Psoas muscle (tissue), 8 donors: ENCODE measurements around the gene ARHGAP9. TPM values are rescaled to one million over a fixed set of nuclear protein-coding genes. Genes with fewer than 3 reads are reported as not detected.
"Not testable (repeated sequence)": the region's sequence is repeated elsewhere in the genome, so short reads cannot be mapped to it uniquely, and the experiment has no call there.

ENCODE experiments used
- ATAC-seq, 4 donors: fragments of 200-7000 bp; cut with Tn5 transposase; one replicate each; pipeline ENCODE4 v1.9.1; 2020; ENCODE audit warnings: moderate library complexity in 3 of 4, mild to moderate bottlenecking in 2 of 4
- DNase-seq, 2 donors: peaks; one replicate each; pipeline ENCODE4 v3.0.0-alpha.2; 2020
- H3K27ac ChIP-seq: fragments of 200-600 bp; one replicate; pipeline ENCODE4 v1.8.0; 2022
- H3K27me3 ChIP-seq, 3 donors: fragments of 200-600 bp in 1 of 3; one replicate each; pipeline versions ENCODE4 v1.6.1 to v1.8.0; 2013 to 2022; ENCODE audit warnings: low read length in 2 of 3, mild to moderate bottlenecking in 2 of 3, moderate library complexity in 1 of 3; ENCODE audit not compliant: insufficient read depth in 3 of 3
- H3K36me3 ChIP-seq, 2 donors: fragments of 200-600 bp in 1 of 2; one replicate each; pipeline versions ENCODE4 v1.6.1 to v1.8.0; 2013 to 2022; ENCODE audit warnings: low read depth in 1 of 2, mild to moderate bottlenecking in 1 of 2, moderate library complexity in 1 of 2; ENCODE audit not compliant: insufficient read depth in 1 of 2
- H3K4me1 ChIP-seq: fragments of 200-600 bp; one replicate; pipeline ENCODE4 v1.8.0; 2022
- H3K4me3 ChIP-seq: fragments of 200-600 bp; one replicate; pipeline ENCODE4 v1.8.0; 2022; ENCODE audit warnings: mild to moderate bottlenecking
- H3K9me3 ChIP-seq: fragments of 200-600 bp; one replicate; pipeline ENCODE4 v1.8.0; 2022
- whole genome bisulfite sequencing, 3 donors: extraction: QIAGEN DNeasy Blood & Tissue Kit; methylation state at CpG; one replicate each; pipeline versions ENCODE4 v1.1.6 to v1.1.7; 2013; 5-methylcytosine and 5-hydroxymethylcytosine counted together
- intact Hi-C, 2 donors: fragments of 100-400 bp; cut with DNase I; formaldehyde crosslinking; loops; one replicate each; pipeline versions ENCODE4 v1.11.0 to v1.14.2; 2022
- polyA plus RNA-seq, 3 donors: library from polyadenylated mRNA; stranded (reverse); fragments of 200-250 nt; gene quantifications; one replicate each; pipeline ENCODE4 v1.2.3, GENCODE V29; 2013
- total RNA-seq, 4 donors: library from RNA; stranded (reverse); fragmentation: NEBNext Ultra II Directional in 2 of 4; extraction: Animal tissue kit (Norgen Biotek cat#: 25700) in 2 of 4; gene quantifications; one replicate each; pipeline versions ENCODE4 v1.2.1 to v1.2.4, GENCODE V29; 2021 to 2023
- TF ChIP-seq, protein P1 (sequence below): fragments of 200-600 bp; IDR thresholded peaks from one replicate; pipeline ENCODE4 v1.8.0; 2022; ENCODE audit warnings: antibody characterized with exemption
- donor health status: healthy with polysubstance abuse.
- donor health status: DM: no; HTN: no; CAD: no; lungs with moderate emphysema.
- donor health status: Bipolar disorder and iron deficiency.
- donor health status: healthy.
- donor health status: DM: yes; HTN: yes; CAD: no.
- donor health status: DM: no; HTN: no; CAD: no.
- donor health status: DM: no; HTN: no; CAD: no.
- donor health status: DM: yes; HTN: yes; CAD: no.

The ARHGAP9 gene
- total and polyA plus RNA-seq, 7 donors = 0.91 to 5.4 (median 2.0) TPM

DNA sequence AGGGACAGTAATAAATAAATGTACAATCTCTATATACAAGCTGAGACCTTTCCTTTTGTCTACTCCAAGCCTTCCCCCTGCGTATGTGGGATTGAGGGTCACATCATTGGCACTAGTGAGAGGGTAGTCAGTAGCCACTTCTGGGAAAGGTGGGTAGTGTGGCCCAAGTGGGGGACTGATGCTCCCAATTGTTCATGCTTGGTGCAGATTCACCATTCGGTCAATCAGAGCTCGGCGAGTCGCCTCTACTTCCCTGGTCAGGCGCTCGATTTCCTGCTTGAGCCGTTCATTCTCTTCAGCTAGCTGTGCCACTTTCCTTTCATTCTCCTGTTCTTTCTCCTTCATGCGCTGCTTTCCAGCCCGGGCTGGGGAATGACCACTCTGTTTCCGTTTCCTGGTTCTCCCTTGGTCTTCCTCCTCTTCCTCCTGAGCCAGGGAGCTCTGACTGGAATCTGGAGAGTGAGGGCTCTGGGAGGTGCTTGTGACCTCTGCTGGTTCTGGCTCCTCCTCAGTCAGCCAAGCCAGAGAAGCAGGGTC, 37.0 kb upstream of the ARHGAP9 start:
- peaks cover 15 to 64% of the 10 kb centered on the region in 2 donors for H3K36me3 ChIP-seq
- H3K27ac ChIP-seq = peak overlapping the region; percentile 100
- no peak overlapping the region for H3K4me3 ChIP-seq
- intact Hi-C loops = no loop called here
- peaks cover 35% of the 10 kb centered on the region for H3K4me1 ChIP-seq
- DNase-seq = no peak
- H3K9me3 ChIP-seq = no peaks in the 10 kb centered on the region
- ATAC-seq = no peak
- TF ChIP-seq, protein P1, sequence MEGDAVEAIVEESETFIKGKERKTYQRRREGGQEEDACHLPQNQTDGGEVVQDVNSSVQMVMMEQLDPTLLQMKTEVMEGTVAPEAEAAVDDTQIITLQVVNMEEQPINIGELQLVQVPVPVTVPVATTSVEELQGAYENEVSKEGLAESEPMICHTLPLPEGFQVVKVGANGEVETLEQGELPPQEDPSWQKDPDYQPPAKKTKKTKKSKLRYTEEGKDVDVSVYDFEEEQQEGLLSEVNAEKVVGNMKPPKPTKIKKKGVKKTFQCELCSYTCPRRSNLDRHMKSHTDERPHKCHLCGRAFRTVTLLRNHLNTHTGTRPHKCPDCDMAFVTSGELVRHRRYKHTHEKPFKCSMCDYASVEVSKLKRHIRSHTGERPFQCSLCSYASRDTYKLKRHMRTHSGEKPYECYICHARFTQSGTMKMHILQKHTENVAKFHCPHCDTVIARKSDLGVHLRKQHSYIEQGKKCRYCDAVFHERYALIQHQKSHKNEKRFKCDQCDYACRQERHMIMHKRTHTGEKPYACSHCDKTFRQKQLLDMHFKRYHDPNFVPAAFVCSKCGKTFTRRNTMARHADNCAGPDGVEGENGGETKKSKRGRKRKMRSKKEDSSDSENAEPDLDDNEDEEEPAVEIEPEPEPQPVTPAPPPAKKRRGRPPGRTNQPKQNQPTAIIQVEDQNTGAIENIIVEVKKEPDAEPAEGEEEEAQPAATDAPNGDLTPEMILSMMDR = no peak
- H3K27me3 ChIP-seq = no peaks in the 10 kb centered on the region
- WGBS, 3 donors = 81 to 85% (median 82%) methylated on average over 11 of the region's 11 CpGs

DNA sequence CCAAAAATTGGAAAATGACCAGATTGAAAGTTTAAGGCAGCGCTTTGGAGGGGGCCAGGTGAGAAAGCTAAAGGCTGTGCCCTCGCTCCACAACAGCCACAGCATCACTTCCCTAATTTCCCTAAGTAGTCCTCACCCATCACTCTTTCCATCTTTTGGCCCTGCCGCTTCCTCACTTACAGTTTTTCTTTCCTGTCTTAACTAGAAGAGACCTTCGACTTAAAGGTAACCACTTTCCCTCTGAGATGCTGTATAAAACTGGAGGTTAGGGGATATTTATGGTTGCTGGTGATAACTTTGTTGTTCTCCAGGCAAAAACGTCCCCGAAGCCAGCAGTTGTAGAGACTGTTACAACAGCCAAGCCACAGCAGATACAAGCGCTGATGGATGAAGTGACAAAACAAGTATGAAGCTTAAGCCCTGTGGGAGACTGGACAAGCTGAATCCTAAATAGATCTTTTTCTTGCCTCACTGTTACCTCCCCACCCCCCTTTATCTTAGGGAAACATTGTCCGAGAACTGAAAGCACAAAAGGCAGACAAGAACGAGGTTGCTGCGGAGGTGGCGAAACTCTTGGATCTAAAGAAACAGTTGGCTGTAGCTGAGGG, 36.4 kb upstream of the ARHGAP9 start:
- DNase-seq (no peak), ATAC-seq (no peak)
- Histone ChIP-seq H3K36me3 (peaks cover 15 to 71% of the 10 kb centered on the region in 2 donors), H3K27ac (peak overlapping the region; percentile 100), H3K4me1 (peaks cover 28% of the 10 kb centered on the region), H3K4me3 (no peak overlapping the region), H3K9me3 (no peaks in the 10 kb centered on the region), H3K27me3 (no peaks in the 10 kb centered on the region)
- intact Hi-C loops = no loop called here
- TF ChIP-seq, protein P1 = no peak
- 76 to 86% (median 79%) methylated on average over 11 of the region's 11 CpGs for WGBS, 3 donors

DNA sequence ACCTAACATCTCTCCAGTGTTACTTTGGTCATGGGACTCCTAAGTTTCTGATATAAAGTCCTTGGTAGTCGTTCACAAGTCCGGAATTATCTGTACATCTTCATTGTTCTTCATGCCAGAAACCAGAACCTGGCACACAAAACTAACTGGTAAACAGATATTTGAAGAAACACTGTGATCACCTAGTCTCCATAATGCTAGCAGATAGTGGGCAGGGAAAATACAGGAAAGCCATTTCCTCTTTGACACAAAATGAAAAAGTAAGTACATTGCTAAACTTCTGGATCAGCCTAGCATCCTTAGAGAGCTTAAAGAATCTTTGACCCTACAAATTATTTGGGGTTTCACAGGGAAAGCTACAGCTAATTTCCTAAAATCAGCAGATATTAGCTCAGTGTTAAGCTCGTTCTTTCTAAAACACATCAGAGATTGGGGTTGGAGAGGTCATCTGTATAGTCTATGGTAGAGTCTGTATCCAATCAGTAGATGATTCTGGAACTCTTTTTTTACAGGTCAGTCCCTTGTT, 35.8 kb upstream of the ARHGAP9 start:
- H3K36me3 ChIP-seq = peaks cover 15 to 77% of the 10 kb centered on the region in 2 donors
- intact Hi-C loops = no loop called here
- H3K4me3 ChIP-seq = no peak overlapping the region
- H3K4me1 ChIP-seq = peaks cover 25% of the 10 kb centered on the region
- peak overlapping the region; percentile 46 for H3K27ac ChIP-seq
- no peaks in the 10 kb centered on the region for H3K9me3 ChIP-seq
- no peaks in the 10 kb centered on the region for H3K27me3 ChIP-seq
- DNase-seq = no peak
- WGBS, 3 donors = 58 to 77% (median 68%) methylated on average over 3 of the region's 3 CpGs
- ATAC-seq = no peak
- TF ChIP-seq, protein P1 = no peak

DNA sequence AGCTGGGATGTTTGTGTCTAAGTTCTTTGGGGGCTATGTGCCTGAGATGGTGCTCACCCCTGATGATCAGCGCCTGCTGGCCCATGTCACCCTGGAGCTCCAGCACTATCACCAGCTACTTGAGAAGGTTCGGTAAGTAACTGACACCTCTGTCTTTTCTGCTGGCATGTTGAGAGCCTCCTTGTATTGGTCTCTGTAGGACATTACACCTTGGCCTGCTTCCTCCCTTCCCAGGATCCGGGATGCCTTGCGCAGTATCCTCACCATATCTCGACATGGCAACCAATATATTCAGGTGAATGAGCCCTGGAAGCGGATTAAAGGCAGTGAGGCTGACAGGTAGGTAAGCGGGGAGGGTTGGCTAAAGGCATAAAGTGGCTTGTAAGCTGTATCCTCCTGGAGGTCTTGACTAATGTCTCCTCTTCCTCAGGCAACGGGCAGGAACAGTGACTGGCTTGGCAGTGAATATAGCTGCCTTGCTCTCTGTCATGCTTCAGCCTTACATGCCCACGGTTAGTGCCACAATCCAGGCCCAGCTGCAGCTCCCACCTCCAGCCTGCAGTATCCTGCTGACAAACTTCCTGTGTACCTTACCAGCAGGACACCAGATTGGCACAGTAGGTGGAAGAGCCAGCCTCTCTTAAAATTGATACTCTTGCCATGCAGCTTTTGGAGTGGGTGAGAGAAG, 35.2 kb upstream of the ARHGAP9 start:
- intact Hi-C loops = no loop called here
- Histone ChIP-seq H3K4me1 (peaks cover 25% of the 10 kb centered on the region), H3K27ac (peak overlapping the region; percentile 46), H3K4me3 (no peak overlapping the region), H3K9me3 (no peaks in the 10 kb centered on the region), H3K36me3 (peaks cover 16 to 83% of the 10 kb centered on the region in 2 donors), H3K27me3 (no peaks in the 10 kb centered on the region)
- no peak for DNase-seq
- ATAC-seq = no peak
- TF ChIP-seq, protein P1 = no peak
- 74 to 86% (median 74%) methylated on average over 9 of the region's 9 CpGs for WGBS, 3 donors

DNA sequence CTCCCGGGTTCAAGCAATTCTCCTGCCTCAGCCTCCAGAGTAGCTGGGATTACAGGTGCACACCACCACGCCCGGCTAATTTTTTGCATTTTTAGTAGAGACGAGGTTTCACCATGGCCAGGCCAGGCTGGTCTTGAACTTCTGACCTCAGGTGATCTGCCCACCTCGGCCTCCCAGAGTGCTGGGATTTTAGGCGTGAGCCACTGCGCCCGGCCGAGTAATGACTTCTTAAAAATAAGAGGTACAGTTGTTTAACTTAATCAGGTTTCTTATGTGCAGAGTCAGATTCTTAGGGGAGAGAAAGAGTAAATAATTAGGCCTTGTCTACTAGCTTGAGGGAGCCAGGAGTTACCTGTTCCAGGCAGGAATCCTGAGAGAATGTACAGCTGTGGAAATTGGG, 34.6 kb upstream of the ARHGAP9 start:
- ATAC-seq, DNase-seq, H3K27me3 ChIP-seq, H3K9me3 ChIP-seq, intact Hi-C loops, H3K4me3 ChIP-seq: not testable (repeated sequence)
- Histone ChIP-seq H3K4me1 (peaks cover 23% of the 10 kb centered on the region), H3K27ac (peak overlapping the region; percentile 46), H3K36me3 (peaks cover 18 to 89% of the 10 kb centered on the region in 2 donors)
- WGBS, 3 donors = 90 to 92% (median 91%) methylated on average over 8 to 9 of the region's 9 CpGs

DNA sequence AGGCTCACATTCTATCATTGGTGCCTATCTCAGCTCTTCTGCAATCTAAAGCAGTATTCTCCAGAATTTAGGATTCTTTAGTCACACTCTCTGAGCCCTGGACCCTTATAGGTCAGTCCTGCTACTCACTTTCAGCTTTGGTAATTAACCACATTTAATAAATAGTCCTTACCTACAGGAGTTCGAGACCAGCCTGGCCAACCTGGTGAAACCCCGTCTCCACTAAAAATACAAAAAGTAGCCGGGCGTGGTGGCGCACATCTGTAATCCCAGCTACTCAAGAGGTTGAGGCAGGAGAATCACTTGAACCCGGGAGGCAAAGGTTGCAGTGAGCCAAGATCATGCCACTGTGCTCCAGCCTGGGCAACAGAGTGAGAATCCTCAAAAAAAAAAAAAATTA, 34.0 kb upstream of the ARHGAP9 start:
- H3K4me3 ChIP-seq, H3K27ac ChIP-seq, H3K9me3 ChIP-seq, intact Hi-C loops, H3K27me3 ChIP-seq, ATAC-seq, DNase-seq: not testable (repeated sequence)
- Histone ChIP-seq H3K36me3 (peaks cover 18 to 94% of the 10 kb centered on the region in 2 donors), H3K4me1 (peaks cover 18% of the 10 kb centered on the region)
- WGBS, 3 donors = 92 to 96% (median 95%) methylated on average over 6 of the region's 6 CpGs
